Measurements from ENCODE around the gene RPS6KC1.
A peak's percentile ranks its signal among the peaks of the same experiment; 100 is the strongest.
"Not testable (repeated sequence)": the region's sequence is repeated elsewhere in the genome, so short reads cannot be mapped to it uniquely, and the experiment has no call there.

RPS6KC1 gene

DNA sequence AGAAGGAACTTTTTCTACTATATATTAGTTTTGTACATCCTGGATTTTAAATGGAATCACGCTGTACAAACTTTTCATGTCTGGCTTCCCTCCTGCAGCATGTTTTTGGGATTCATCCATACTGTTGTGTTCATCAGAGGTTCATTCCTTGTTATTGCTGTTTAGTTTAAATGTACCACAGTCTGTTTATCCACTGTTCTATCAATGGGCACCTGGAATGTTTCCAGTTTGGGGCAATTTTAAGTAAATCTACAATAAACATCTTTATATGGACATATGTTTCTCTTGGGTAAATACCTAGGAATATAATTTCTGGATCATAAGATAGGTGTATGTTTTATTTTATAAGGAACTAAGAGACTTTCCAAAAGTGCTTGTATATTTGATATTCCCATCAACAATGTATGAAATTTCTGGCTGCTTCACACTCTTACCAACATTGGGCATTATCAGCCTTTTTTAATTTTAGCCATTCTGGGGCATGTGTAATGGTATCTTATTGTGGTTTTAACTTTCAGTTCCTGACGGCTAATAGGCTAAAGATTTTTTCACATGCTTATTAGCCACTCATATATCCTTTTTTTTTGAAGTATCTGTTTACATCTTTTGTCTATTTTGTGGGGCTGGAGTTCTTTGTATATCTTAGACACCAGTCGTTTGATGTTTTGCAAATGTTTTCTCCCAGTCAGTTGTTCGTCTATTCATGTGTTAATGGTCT lies 48.8 kb downstream of the RPS6KC1 start:
- no peak for TF ChIP-seq ZFX (IDR thresholded peaks at IDR 0.05)
- TF ChIP-seq, protein P1, sequence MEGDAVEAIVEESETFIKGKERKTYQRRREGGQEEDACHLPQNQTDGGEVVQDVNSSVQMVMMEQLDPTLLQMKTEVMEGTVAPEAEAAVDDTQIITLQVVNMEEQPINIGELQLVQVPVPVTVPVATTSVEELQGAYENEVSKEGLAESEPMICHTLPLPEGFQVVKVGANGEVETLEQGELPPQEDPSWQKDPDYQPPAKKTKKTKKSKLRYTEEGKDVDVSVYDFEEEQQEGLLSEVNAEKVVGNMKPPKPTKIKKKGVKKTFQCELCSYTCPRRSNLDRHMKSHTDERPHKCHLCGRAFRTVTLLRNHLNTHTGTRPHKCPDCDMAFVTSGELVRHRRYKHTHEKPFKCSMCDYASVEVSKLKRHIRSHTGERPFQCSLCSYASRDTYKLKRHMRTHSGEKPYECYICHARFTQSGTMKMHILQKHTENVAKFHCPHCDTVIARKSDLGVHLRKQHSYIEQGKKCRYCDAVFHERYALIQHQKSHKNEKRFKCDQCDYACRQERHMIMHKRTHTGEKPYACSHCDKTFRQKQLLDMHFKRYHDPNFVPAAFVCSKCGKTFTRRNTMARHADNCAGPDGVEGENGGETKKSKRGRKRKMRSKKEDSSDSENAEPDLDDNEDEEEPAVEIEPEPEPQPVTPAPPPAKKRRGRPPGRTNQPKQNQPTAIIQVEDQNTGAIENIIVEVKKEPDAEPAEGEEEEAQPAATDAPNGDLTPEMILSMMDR (conservative IDR thresholded peaks at IDR 0.05), result no peak
- H3K27ac ChIP-seq, result no peak overlapping the region

DNA sequence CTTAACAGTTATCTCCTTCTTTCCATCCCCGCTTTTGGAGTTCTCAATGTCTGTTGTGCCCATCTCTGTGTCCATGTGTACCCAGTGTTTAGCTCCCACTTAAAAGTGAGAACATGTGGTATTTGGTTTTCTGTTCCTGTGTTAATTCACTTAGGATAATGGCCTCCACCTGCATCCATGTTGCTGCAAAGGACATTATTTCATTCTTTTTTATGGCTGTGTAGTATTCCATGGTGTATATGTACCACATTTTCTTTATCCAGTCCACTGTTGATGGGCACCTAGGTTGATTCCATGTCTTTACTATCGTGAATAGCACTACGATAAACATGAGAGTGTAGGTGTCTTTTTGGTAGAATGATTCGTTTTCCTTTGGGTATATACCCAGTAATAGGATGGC lies 49.5 kb downstream of the RPS6KC1 start:
- H3K27ac ChIP-seq, result not testable (repeated sequence)

DNA sequence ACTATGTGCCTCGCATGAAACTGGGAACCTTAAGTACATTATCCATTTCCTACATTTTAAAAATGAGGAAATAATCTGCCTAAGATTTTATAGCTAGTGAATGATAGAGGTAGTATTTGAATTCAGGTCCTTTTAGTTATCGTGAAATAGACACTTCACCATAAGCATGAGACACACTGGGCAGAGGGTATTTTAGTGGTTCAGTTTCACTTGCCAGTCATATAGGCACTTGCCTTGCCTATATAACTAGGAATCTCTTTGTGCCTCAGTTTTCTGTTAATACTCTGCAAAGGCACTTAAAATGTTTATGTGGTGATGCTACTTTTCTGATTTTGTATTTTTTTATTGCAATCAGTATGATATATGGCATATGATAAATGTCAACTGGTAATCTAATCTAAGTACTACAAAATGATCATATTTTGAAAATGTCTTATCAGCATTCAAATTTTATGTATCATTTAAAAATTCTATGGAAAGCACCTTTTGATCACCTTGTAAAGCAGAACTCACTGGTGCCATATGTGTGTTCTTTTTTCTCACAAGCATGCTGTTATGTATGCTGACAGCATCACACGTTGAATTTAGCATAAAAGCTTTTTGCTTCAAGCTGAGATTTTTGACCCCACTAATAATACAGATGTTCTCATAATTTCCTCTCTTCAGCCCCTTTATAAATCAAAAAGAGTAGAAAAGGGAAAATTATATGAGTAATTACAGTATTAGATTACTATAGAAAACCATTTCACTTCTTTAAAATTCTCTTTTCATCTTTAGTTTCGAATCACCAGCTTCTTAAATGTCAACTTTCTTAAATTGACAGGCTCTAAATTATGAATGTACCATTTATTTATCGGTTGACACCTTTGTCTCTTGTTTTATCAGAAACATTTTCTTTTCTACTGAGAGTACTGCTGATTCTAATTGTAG lies 52.6 kb downstream of the RPS6KC1 start:
- H3K27ac ChIP-seq, result peak overlapping the region; percentile 97
- TF ChIP-seq, protein P1 (conservative IDR thresholded peaks at IDR 0.05), result no peak
- no peak for TF ChIP-seq ZFX (IDR thresholded peaks at IDR 0.05)

DNA sequence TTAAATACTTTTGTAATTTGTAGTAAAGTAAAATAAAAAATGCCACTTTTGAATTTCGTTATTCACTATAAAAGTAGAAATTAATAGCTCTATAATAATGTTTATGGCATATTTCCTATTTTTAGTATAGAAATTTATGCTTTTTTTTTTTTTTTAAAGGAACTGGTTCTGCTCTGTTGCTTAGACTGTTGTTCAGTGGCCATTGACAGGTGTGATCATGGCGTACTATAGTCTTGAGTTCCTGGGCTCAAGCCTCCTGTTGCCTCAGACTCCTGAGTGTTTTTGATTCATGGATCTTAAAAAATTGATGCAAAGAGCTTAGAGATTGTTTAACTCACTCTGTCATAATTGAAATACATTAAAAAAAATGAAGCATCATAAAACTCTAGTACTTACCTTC lies 53.6 kb downstream of the RPS6KC1 start:
- H3K27ac ChIP-seq, result no peak overlapping the region
- no peak for TF ChIP-seq ZFX (IDR thresholded peaks at IDR 0.05)
- TF ChIP-seq, protein P1 (conservative IDR thresholded peaks at IDR 0.05), result no peak

DNA sequence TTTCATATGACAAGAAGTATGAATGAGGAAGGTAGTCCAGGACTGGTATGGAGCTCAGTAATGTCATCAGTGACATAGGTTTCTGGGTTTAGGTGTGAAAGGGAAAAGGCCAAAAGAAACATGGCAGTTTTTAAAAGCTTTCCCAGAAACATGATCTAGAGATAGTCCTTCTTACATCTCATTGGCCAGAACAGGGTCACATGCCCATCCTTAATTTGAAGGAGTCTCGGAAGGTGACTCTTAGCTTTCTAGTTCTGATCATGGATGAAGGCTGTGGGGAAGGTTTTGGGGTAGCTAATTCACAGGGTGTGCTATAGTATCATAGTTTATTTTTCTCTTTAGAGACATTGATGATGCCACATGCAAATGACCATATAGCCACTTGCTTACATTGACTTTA lies 55.3 kb downstream of the RPS6KC1 start:
- TF ChIP-seq, protein P1 (conservative IDR thresholded peaks at IDR 0.05), result no peak
- TF ChIP-seq ZFX (IDR thresholded peaks at IDR 0.05), result no peak
- no peak overlapping the region for H3K27ac ChIP-seq

DNA sequence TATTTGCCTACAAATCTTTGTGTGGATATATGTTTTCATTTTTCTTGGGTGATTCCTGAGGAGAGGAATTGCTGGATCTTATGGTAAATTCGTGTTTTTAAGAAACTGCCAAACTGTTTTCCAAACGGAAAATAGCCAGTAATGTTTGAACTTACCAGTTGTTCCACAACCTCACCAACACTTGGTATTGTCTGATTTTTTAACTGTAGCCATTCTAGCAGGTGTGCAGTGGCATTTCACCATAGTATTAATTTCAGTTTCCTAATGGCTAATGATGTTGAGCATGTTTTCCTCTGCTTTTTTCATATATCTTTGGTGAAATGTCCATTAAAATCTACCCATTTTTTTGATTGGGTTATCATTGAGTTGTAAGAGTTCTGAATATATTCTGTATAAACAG lies 56.6 kb downstream of the RPS6KC1 start:
- TF ChIP-seq ZFX (IDR thresholded peaks at IDR 0.05), result no peak
- TF ChIP-seq, protein P1 (conservative IDR thresholded peaks at IDR 0.05), result no peak
- H3K27ac ChIP-seq, result no peak overlapping the region

DNA sequence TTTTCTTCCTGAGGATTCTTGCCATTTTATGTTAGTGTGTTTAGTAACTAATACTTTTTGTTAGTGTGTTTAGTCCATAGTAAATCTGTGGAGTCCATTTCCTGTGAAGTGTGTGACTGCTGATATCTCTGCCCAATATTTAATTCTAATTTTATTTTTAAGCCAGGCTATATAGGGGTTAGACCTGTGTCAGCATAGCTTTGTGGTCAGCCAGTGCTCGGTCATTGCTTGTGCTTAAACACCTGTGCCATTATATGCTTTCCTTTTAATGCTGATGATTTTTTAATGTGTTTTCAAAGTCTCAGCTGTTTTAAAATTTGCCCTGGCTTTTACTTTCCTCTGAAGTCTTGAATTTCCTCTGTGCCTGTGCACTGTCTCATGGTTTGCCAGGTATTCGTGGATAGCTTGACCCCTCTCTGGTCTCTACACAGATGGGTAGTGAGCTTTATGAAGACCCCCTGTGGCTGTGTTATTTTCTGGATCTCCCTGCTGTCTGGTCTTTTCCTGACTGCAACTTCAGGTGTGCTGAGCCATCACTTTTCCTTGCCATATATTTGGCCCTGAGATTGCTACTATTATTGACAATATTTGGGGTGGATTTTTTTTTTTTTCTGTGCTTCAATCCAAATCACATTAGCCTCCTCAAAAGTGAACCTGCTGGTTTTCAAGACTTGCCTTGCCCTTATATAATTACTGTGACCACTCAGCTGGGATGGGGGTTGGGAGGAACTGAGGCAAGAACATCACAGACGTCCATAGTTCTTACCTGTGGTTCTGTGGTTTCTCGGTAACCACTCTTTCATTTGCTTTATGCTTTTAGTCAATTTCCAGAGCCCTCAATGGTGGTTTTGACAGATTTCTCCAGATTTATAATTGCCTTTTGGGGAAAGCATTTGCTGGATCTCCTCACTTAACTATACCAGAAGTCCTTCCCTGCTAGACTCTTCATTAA lies 59.6 kb downstream of the RPS6KC1 start:
- peak overlapping the region; percentile 76; the same call in 1 of the 2 replicates for H3K27ac ChIP-seq
- TF ChIP-seq ZFX (IDR thresholded peaks at IDR 0.05), result no peak
- TF ChIP-seq, protein P1 (conservative IDR thresholded peaks at IDR 0.05), result no peak

All from C4-2B (cell line).